NK-92 (cell line): ENCODE data around the gene SOX9.

Experiments
- DNase-seq: peaks from one replicate; lab custom pipeline; 2025; ENCODE audit not compliant: unreplicated experiment; lab: John Stamatoyannopoulos, UW

Gene SOX9

DNA sequence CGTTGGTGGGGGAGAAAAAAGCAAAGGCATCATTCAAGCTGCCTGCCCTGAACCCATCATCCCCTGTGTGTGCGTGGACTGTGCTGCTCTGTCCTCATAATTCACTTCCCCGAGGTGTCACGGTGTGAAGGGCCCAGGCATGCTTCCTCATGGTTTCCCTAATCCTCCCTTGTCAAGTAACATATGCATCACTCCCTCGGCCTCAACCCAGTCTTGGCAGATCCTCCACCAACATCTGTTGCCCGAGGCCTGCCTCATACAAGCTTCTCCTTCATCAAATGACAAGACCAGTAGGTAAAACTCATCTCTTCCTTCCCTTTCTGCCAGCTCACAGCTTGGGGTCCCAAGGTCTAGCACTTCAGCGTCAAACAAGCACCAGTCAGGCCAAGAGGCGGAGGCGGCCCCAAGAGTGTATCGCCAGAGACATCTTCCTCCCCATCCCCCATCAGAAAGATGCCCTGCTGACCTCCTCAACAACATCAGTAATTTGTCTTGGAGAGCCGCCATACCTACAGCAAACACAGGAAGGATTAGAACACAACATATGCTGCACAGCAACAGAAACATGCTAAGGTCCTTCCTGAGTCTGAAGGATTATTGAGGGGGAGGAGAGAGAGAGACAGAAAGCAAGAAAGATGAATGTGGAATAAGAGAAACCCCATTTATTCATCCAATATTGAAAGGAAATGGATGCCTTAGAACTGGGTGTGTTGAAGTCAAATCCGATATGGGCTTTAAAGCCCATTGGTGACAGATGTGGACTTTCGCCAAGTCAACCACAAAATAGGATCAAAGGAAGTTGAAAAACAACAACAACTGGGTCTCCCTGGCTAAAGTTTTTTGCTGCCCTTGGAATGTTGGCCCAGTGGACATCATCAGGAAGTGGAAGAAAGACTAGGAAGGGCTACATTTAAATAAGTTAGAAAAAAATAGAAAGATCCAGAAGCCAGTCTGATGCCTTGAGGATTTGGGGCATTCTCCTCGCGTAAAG, 38.4 kb downstream of the SOX9 start:
- no peak for DNase-seq

DNA sequence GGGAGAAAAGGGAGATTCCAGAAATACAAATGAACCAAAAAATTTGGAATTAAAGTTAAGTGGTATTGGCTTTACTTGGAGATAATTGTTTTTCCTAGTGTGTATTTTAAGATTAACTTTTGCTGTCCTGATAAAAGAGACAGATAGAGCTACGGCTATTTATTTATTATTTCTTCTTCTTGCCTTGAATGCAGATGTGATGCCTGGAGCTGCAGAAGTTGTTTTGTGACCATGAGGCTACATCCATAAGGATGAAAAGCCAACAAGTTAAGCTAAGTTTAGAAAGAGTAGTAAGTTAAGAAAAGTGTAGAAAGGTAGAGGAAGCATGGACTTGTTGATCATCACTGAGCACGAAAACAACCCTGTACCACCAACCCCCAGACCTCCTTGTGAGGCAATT, 41.7 kb downstream of the SOX9 start:
- no peak for DNase-seq

- no peak for DNase-seq
Measured at GRCh38 chr17:72163474-72163873, 42.7 kb downstream of the SOX9 start.

GRCh38 chr17:72164158-72164739, 43.4 kb downstream of the SOX9 start:
- no peak for DNase-seq

- no peak for DNase-seq
Measured at GRCh38 chr17:72165192-72165866, 44.5 kb downstream of the SOX9 start.

GRCh38 chr17:72165867-72166439, 45.1 kb downstream of the SOX9 start:
- DNase-seq: no peak

DNA sequence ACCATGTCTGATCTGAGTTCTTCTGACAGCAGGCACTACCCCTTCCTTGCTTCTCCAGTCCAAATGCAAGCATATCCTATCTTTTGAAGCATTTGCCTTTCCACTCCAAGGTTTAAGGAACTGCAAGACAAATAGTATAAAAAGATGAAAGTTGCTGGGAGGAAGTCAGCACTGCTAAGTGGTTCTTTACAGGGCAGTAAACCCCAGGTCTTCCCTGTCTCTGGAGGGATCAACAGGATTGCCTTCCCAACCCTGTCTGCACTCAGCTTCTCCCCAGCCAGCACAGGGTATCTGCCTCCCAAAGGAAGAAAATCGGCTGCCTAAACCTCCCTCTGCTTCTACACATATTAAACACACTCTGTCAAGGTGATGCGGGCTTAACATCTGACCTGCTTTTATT, 46.8 kb downstream of the SOX9 start:
- DNase-seq: no peak

- DNase-seq: no peak
Measured at GRCh38 chr17:72169823-72170222, 49.0 kb downstream of the SOX9 start.

DNA sequence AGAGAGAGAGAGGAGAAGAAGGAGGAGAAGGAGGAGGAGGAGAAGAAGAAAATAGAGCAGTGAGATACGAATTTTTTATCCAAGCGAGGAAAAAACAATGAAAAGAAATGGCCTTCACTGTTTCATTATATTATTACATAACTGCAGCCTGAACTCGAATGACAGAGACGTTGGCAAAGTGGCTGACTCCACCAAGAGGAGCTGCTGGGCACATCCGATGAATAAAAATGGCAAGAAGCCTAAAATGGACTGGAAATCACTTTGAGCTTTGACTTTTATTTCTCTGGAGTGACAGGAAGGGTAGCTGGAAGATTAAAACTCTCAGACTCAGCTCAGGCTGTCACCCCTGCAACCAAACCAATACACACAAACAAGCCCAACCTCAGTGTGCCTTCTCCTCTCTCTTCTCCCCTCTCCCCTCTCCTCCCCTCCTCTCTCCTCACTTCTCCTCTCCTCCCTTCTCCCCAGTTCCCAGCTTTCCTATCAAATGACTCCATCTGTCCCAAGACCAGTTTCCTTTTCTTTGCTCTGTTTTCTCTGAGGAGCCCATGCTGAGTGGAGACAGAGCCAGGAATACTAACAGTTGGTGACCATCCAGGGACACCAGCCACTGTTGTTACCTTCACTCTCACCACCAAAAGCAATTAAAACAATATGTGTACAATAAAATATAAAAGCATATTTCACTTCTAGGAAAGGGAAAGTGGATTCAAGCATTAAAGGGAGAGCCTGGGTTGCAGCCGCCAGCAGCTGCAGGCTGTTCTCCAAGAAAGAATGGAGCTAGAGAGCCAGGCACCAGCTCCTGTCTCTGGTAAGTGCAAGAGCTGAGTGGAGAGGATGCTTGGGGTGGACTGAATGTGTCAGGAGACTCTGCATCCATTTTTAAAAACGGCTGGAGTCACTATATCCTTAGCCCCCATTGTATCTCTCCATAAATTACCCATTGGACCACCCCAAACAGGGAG, 51.2 kb downstream of the SOX9 start:
- DNase-seq: no peak

- no peak for DNase-seq
Measured at GRCh38 chr17:72173499-72174116, 52.8 kb downstream of the SOX9 start.

DNA sequence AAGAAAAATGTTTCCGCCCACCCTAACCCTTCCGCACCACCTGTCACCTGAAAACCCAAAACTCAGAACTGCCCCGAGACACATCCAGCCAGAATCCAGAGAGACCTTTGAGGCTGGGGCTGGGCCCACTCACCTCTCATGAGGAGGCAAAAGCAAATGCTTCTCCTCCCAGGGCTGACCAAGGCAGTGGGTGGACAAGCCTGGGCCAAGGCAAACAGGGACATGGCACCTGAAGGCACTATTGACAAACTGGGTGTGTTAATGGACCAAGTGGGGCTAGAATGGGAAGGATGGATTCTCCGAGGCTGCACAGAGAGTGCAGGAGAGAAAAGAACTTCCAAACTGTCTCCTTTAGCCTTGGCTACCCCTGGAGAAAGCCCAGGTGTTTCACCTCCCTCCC, 54.4 kb downstream of the SOX9 start:
- DNase-seq: no peak
